PC-9 (cell line): ENCODE data around the gene ZNF311. TPM values are rescaled to one million over a fixed set of nuclear protein-coding genes. Genes with fewer than 3 reads are reported as not detected.
"Not testable (repeated sequence)": the region's sequence is repeated elsewhere in the genome, so short reads cannot be mapped to it uniquely, and the experiment has no call there.

Experiments used
- BruUV-seq: library from RNA; stranded (reverse); fragments of 400-500 nt; replicated peaks from 2 replicates; lab custom pipeline; 2021; lab: Mats Ljungman, UMichigan
- CTCF ChIA-PET: fragments of 300-600 bp; sonication (Branson Sonifier 250); formaldehyde crosslinking; loops from one replicate; lab custom pipeline; 2022; ENCODE audit warnings: antibody characterized with exemption; lab: Charles Lee
- POLR2A ChIA-PET: fragments of 300-600 bp; sonication (Branson Sonifier 250); formaldehyde crosslinking; loops from one replicate; lab custom pipeline; 2022; ENCODE audit warnings: antibody characterized with exemption; ENCODE audit not compliant: unreplicated experiment; lab: Charles Lee
- DNase-seq, 2 experiments: peaks; one replicate each; pipeline versions ENCODE4 v3.0.0 to v3.0.0-alpha.2; 2015 to 2022; ENCODE audit warnings: mixed read lengths in 1 of 2
- H2AFZ ChIP-seq: fragments of 200-600 bp; sonication (generic); 2 replicates; pipeline ENCODE4 v1.8.1; 2017; ENCODE audit warnings: antibody characterized with exemption
- H3F3A ChIP-seq: fragments of 200-600 bp; sonication (generic); 2 replicates; pipeline ENCODE4 v1.8.1; 2017; ENCODE audit warnings: antibody characterized with exemption, mild to moderate bottlenecking, low read depth; ENCODE audit not compliant: insufficient read depth
- H3K27ac ChIP-seq: fragments of 200-600 bp; sonication (generic); 2 replicates; pipeline ENCODE4 v1.6.1; 2016; ENCODE audit warnings: mixed run types
- H3K27me3 ChIP-seq: fragments of 200-600 bp; sonication (generic); 2 replicates; pipeline ENCODE4 v1.6.1; 2016; ENCODE audit warnings: low read depth, mixed run types; ENCODE audit not compliant: insufficient read depth
- H3K36me3 ChIP-seq: fragments of 200-600 bp; sonication (generic); 2 replicates; pipeline ENCODE4 v1.6.1; 2016; ENCODE audit warnings: low read depth, mixed run types
- H3K4me1 ChIP-seq: fragments of 200-600 bp; sonication (generic); replicated peaks from 2 replicates; pipeline ENCODE4 v1.6.1; 2016; ENCODE audit warnings: mixed run types; ENCODE audit not compliant: insufficient read depth
- H3K4me2 ChIP-seq: fragments of 200-600 bp; sonication (generic); 2 replicates; pipeline ENCODE4 v1.6.1; 2017; ENCODE audit warnings: mixed run types
- H3K4me3 ChIP-seq: fragments of 200-600 bp; sonication (generic); 2 replicates; pipeline ENCODE4 v1.6.1; 2016; ENCODE audit warnings: mixed run types
- H3K79me2 ChIP-seq: fragments of 200-600 bp; sonication (generic); 2 replicates; pipeline ENCODE4 v1.6.1; 2017; ENCODE audit warnings: low read depth, mixed run types
- H3K9me2 ChIP-seq: fragments of 200-600 bp; sonication (generic); 2 replicates; pipeline ENCODE4 v1.8.1; 2017; ENCODE audit warnings: mild to moderate bottlenecking; ENCODE audit not compliant: insufficient read depth
- H3K9me3 ChIP-seq: fragments of 200-600 bp; sonication (generic); 2 replicates; pipeline ENCODE4 v1.8.1; 2016; ENCODE audit warnings: low read depth; ENCODE audit not compliant: insufficient read depth
- H4K20me1 ChIP-seq: fragments of 200-600 bp; sonication (generic); 2 replicates; pipeline ENCODE4 v1.8.1; 2017; ENCODE audit not compliant: insufficient read depth
- EZH2 ChIP-seq: fragments of 200-600 bp; sonication (generic); IDR thresholded peaks from 2 replicates; pipeline ENCODE4 v1.8.0; 2017; ENCODE audit warnings: antibody characterized with exemption, low read depth
- intact Hi-C: fragments of 100-400 bp; cut with micrococcal nuclease; formaldehyde crosslinking; loops from one replicate; pipeline ENCODE4 v1.10.0; 2022; ENCODE audit not compliant: unreplicated experiment
- total RNA-seq: library from RNA; stranded (reverse); gene quantifications from 2 replicates; pipeline ENCODE4 v1.2.3, GENCODE V29; 2021
- TF ChIP-seq, protein P1 (sequence below): fragments of 200-600 bp; sonication (generic); conservative IDR thresholded peaks from 2 replicates; pipeline ENCODE4 v1.6.1; 2017; ENCODE audit warnings: mixed run types, antibody characterized with exemption, mild to moderate bottlenecking, moderate library complexity

Gene ZNF311
- total RNA-seq, 1 experiment from 2014 or later = 2.1 TPM

DNA sequence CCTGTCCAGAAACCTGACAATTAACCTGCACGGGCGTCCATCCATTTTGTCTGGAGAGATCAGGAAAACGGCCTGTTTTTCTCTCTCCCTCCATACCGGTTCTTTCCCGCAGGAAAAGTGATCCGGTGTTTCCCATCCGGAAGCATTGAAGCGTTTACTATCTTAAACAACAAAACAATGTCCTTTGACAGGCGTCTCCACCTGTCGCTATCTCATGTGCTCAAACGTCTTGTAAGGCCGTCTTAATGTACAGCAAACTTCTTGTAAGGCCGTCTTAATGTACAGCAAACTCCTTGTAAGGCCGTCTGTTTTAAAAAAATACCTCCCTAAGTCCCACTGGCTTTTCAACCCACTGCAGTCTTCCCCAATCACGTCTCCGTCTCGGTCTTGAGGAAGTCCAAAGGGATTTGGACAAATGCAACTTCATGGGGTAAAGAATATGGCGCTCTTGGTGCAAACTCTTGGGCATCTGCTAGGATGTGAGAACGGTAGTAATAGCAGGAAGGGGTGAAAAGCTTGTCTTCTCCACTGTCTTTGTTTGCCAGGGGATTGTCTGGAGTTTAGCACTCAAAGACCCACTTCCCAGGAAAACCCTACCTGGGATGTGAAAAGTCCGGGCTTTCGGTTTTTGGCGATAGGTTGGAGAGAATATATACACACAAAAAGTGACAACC is 51.4 kb downstream of the ZNF311 start:
- POLR2A ChIA-PET = interaction anchor here (0.6 kb wide), 1 partner anchor 465 kb away, joined by 18 read pairs; no protein-coding TSS in a partner anchor

DNA sequence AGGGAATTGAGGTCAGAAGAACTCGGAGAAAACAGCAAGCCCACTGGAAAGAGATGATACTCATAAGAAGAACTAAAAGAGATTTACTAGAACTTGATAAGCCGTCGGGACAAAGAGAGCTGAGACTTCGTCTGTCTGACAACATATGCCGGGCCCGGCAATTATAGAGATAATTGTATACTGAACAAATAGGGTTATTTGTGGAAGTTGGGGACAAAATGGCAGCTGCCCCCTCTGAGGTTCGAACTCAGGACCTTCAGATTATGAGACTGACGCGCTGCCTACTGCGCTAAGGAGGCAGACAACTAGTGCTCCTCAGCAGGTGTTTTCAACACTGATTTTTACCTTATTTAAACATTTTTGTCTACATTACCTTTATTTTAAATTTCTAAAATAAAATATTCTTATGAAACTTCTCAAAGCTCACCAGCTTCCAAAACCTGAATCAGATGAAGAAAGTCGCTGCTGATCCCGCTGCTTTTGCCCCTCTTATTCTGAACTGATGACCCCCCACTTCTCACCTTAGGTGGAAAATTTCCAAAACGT is 52.0 kb downstream of the ZNF311 start:
- Histone ChIP-seq H3K9me3 (no peaks in the 10 kb centered on the region), H3K4me1 (peaks cover 34% of the 10 kb centered on the region), H3K27me3 (no peaks in the 10 kb centered on the region), H3F3A (peaks cover 46% of the 10 kb centered on the region), H3K79me2 (no peaks in the 10 kb centered on the region), H3K27ac (peak overlapping the region; percentile 41), H3K4me2 (peak overlapping the region; percentile 90), H3K4me3 (peak overlapping the region; percentile 66), H2AFZ (peak overlapping the region; percentile 95), H3K36me3 (no peaks in the 10 kb centered on the region), H4K20me1 (no peaks in the 10 kb centered on the region), H3K9me2 (no peaks in the 10 kb centered on the region)
- ChIA-PET CTCF (interaction anchor here (0.6 kb wide), 1 partner anchor 19 kb away, joined by 3 read pairs; no protein-coding TSS in a partner anchor), POLR2A (interaction anchor here (0.6 kb wide), 1 partner anchor 464 kb away, joined by 18 read pairs; no protein-coding TSS in a partner anchor)
- BruUV-seq = no TSS peak
- peak; percentile 61 to 67 for DNase-seq
- intact Hi-C loops = loop anchor here (1.0 kb wide), 1 partner anchor 29 kb away; no protein-coding TSS in a partner anchor
- no peak for TF ChIP-seq EZH2
- TF ChIP-seq, protein P1, sequence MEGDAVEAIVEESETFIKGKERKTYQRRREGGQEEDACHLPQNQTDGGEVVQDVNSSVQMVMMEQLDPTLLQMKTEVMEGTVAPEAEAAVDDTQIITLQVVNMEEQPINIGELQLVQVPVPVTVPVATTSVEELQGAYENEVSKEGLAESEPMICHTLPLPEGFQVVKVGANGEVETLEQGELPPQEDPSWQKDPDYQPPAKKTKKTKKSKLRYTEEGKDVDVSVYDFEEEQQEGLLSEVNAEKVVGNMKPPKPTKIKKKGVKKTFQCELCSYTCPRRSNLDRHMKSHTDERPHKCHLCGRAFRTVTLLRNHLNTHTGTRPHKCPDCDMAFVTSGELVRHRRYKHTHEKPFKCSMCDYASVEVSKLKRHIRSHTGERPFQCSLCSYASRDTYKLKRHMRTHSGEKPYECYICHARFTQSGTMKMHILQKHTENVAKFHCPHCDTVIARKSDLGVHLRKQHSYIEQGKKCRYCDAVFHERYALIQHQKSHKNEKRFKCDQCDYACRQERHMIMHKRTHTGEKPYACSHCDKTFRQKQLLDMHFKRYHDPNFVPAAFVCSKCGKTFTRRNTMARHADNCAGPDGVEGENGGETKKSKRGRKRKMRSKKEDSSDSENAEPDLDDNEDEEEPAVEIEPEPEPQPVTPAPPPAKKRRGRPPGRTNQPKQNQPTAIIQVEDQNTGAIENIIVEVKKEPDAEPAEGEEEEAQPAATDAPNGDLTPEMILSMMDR = no peak

More for the DNA sequence above, 51.4 kb downstream of the ZNF311 start:
- Histone ChIP-seq H2AFZ (peak overlapping the region; percentile 95), H3K4me3 (peak overlapping the region; percentile 66), H3K4me2 (peak overlapping the region; percentile 90), H3K9me2 (no peaks in the 10 kb centered on the region), H3K9me3 (no peaks in the 10 kb centered on the region), H3K36me3 (no peaks in the 10 kb centered on the region), H3K4me1 (peaks cover 28% of the 10 kb centered on the region), H3K27ac (peak overlapping the region; percentile 41), H3K27me3 (no peaks in the 10 kb centered on the region), H4K20me1 (no peaks in the 10 kb centered on the region), H3K79me2 (no peaks in the 10 kb centered on the region), H3F3A (peaks cover 39% of the 10 kb centered on the region)
- intact Hi-C loops = loop anchor here (1.0 kb wide), 1 partner anchor 29 kb away; no protein-coding TSS in a partner anchor
- CTCF ChIA-PET = interaction anchor here (0.6 kb wide), 2 partner anchors 20 to 1343 kb away, joined by 3 to 6 read pairs; no protein-coding TSS in a partner anchor
- TF ChIP-seq, protein P1 = no peak
- TF ChIP-seq EZH2 = no peak
- no TSS peak for BruUV-seq
- DNase-seq = peak in 1 of 2 experiments; percentile 37

DNA sequence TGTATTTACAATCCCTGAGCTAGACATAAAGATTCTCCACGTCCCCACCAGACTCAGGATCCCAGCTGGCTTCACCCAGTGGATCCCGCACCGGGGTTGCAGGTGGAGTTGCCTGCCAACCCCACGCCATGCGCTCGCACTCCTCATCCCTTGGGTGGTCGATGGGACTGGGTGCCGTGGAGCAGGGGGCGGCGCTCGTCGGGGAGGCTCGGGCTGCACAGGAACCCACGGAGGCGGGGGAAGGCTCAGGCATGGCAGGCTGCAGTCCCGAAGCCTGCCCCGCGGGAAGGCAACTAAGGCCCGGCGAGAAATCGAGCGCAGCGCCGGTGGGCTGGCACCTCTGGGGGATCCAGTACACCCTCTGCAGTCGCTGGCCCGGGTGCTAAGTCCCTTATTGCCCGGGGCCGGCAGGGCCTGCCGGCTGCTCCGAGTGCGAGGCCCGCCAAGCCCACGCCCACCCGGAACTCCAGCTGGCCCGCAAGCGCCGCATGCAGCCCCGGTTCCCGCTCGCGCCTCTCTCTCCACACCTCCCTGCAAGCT is 55.4 kb downstream of the ZNF311 start:
- H3K36me3 ChIP-seq, CTCF ChIA-PET, POLR2A ChIA-PET, H3K4me3 ChIP-seq, BruUV-seq, H3K79me2 ChIP-seq, intact Hi-C loops, H3K4me2 ChIP-seq, H3K9me3 ChIP-seq, H2AFZ ChIP-seq, H3K27ac ChIP-seq, H3K27me3 ChIP-seq, H3K9me2 ChIP-seq, H4K20me1 ChIP-seq, DNase-seq: not testable (repeated sequence)
- H3F3A ChIP-seq = peaks cover 63% of the 10 kb centered on the region
- peaks cover 45% of the 10 kb centered on the region for H3K4me1 ChIP-seq
